IPS-18c (cell line): ENCODE measurements around the gene LRBA.
A peak's percentile ranks its signal among the peaks of the same experiment; 100 is the strongest.

Experiments
- H3K4me3 ChIP-seq: 2 replicates; pipeline ENCODE4 v1.7.0; 2013; ENCODE audit warnings: low read depth, mild to moderate bottlenecking, low read length, moderate library complexity; ENCODE audit not compliant: insufficient read depth
- H3K9me3 ChIP-seq: one replicate; pipeline ENCODE4 v1.6.1; 2013; ENCODE audit warnings: mild to moderate bottlenecking, low read length, moderate library complexity; ENCODE audit not compliant: control insufficient read depth, insufficient read depth

LRBA gene

DNA sequence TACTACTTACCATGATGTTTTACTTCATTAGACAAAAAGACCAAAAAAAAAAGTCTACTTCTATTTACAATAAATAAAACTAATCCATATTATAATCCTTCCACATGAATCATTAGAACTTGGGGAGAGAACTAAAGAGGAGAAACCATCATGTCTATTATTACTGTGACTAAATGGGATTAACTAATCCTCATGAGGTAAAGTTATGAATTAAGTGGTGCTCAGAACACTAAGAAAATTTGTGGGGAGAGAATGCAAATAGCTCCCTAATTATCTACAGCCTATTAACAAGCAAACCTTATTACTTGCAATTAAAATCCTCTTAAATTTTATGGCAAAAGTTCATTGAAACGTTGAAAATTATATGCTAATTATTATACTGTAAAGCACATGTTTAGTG, 364.3 kb downstream of the LRBA start:
- Histone ChIP-seq H3K4me3 (no peak overlapping the region), H3K9me3 (no peaks in the 10 kb centered on the region)

DNA sequence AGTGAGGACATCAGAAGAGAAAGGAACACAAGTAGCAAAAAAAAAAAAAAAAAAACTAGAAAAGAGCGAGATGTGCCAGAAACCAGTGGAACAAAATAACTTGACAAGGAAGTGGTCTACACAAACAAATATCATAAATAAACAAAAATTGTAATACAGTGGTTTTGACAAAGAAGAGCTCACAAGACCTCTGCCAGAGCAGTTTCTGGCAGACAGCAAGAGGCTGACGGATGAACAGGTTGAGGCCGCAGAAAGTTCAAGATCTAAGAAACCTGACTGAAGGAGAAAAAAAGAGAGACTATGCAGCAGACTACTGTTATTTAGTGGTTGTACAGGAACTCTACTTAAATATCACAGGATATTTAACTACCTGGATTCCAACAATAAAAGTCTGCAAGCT, 367.0 kb downstream of the LRBA start:
- no peak overlapping the region for H3K4me3 ChIP-seq
- no peaks in the 10 kb centered on the region for H3K9me3 ChIP-seq

DNA sequence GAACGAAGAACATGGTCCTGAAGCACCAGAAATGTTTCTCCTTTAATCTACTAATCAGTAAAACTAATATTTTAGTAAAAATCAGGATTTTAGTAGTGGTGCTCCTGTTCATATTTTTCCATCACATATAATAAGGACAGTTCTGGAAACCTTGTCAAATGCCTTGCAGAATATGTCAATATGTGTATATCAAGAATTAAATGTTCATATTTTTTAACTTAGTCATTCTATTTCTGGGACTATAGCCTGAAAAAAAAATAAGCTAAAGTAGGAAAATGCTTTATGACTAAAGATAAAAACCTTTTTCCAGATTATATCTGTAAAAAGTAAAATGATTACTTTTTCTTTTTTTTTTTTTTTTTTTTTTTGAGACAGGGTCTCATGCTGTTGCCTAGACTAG, 368.1 kb downstream of the LRBA start:
- H3K4me3 ChIP-seq = no peak overlapping the region

DNA sequence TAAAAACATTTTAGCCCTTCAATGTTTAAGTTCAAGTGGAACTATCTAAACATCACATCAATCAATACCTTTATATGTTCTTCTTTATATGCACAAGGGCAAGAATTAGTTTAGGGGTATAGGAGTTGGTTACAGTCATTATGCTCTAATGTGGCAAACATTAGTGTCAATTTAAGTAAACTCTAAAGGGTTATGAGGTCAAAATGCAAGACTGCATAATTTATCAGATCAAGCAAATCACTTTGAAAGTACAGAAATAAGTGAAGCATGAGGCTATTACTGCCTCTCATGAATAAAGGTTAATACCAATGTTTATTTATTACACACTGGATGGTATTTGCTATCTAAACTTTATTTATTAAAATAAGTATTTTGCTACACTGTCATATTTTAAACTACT, 373.5 kb downstream of the LRBA start:
- Histone ChIP-seq H3K9me3 (no peaks in the 10 kb centered on the region), H3K4me3 (no peak overlapping the region)

More for the DNA sequence above, 368.1 kb downstream of the LRBA start:
- H3K9me3 ChIP-seq = no peaks in the 10 kb centered on the region

DNA sequence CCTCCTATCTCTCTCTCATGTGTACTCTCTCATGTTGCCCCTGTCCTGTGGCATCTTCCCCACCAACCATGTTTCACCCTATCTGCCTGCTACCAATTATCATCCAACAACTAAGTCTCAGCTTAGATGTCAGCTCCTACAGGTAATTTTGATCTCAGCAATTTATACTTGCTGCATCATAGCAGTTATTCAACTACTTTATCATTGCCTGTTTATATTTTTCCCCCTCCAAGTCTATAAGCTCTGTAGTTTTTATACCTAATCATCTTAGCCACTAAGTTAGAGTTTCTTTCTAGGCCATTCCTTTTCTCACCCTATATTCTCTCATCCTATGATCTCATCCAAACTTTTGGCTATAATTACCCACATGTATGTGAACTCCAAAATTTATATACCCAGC, 382.4 kb downstream of the LRBA start:
- H3K9me3 ChIP-seq = no peaks in the 10 kb centered on the region
- no peak overlapping the region for H3K4me3 ChIP-seq

DNA sequence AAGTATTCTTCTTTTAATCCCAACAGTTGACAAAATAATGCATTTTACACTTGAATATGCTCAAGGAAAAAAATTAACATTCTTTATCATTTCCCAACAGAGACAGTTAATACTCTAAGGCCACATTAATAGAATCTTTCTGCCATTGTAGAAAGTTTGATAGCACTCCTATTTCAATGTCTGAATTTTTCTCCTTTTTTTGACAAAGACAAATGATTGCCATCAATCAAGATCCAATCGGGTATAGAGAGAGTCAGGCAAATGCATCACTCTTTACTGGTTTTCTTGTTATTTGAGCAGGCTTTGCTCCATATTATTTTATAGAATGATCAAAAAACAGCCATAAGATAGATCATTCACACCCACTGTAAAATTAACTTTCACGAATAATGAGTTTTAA, 387.0 kb downstream of the LRBA start:
- Histone ChIP-seq H3K9me3 (no peaks in the 10 kb centered on the region), H3K4me3 (no peak overlapping the region)

DNA sequence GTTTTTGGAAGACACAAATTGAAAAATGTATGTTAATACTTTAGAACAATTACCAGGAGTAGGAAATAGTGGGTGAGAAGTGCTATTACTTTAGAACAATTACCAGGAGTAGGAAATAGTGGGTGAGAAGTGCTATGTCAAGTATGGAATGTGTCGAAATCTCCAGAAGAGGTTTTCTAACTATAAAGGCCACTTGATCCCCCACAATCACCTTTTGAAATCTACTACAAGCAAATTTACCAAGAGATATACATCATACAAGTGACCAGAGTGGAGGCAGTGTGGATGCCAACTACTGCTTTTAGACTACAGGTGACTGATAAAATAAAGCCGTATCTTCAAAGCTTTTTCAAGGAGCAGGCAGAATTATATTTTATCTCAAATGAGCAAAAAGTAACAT, 390.1 kb downstream of the LRBA start:
- no peaks in the 10 kb centered on the region for H3K9me3 ChIP-seq
- H3K4me3 ChIP-seq = no peak overlapping the region

DNA sequence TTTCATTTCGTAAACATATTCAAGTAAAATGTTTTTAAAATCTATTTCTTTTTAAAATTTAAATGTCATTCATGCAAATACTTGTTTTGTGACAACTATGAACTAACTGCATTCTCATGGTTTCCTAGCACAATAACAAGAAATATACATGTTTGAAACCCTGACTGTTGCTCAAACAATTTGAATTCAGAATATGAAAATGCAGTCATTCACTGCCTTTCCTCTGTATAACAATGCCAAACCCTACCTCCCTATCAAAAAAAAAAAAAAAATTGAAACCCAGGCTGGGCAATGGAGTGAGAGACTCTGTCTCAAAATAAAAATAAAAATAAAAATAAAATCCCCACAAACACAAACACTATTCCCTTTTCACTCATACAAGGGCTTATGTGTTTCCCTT, 391.0 kb downstream of the LRBA start:
- no peak overlapping the region for H3K4me3 ChIP-seq
- H3K9me3 ChIP-seq = no peaks in the 10 kb centered on the region

DNA sequence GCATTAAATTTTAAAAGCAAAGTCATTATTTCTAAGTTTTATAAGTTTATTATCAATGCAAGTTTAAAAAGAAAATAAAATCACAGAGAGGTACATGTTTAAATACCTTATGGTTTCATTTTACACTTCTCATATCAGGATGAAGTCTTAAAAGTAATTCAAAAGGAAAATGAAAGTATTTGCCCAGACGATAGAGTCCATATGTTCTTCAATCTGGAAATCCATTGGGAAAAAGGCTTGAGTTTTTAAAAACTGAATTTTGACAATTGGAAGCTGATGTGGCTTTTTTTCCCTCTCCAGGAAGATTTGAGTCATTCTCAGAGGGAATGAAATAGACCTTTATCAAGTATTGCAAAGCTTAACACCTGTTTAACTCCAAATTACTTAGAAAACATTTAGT, 396.0 kb downstream of the LRBA start:
- H3K9me3 ChIP-seq = no peaks in the 10 kb centered on the region
- no peak overlapping the region for H3K4me3 ChIP-seq

DNA sequence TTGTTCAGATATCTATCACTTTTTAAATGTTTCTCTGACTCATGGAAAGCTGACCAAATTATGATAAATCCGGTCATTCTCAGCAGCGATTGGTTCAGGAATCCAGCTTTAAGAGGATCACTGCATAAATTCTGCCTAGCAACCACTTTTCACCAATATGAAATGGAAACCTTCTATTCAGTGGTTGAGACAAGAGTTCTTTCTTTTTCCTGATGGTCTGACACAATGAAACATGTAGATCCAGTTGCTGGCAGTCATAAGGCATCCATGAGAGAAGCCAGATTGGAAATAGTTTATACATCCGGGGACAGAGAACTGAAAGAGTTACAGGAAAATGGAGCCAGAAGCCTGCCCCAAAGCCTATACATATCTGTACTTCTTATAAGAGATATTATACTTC, 406.0 kb downstream of the LRBA start:
- H3K4me3 ChIP-seq = no peak overlapping the region
- H3K9me3 ChIP-seq = no peaks in the 10 kb centered on the region

DNA sequence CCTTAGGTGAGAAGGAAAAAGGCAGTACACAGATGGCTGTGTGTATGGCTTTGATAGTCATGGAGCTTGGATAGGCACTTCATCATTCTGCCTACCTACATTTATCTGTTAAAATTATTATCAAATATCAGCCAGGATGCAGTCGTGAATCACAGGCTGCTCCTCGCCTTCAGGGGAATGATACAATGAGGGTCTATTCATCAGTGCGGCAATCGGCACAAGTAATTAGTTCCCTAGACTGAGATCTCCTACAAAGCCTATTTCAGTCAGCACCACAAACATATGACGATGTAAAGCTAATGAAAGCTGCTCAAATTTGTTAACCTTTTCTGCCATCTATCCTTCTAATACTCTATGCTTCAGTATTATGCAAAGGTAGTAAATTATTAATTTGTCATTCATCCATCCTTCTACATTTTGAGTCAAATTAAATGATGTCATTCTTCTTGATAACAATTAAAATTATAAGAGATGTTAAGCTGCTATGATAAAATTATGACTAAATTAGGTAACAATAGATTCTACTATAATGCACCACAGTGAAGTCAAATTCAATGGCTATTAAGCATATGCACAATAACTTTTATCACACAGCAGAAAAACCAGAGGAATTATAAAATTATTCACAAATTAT, 414.2 kb downstream of the LRBA start:
- no peak overlapping the region for H3K4me3 ChIP-seq

DNA sequence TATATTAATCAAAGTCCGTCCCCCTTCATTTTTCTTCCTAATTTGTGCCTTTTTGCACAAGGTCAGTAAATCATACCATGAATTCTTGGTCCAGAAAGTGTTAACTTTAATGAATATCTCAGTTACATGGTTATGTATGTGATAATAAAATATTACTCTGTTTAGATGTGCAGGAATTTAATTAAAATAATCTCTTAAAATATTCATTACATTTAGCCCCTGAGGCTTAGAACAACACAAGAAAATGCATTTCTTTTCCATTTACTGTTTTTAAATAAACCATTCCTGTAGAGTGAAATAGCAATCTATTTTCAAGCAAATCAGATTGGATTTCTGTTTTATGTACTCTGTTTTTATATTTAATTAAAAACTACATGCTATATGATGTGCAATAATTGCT, 415.5 kb downstream of the LRBA start:
- Histone ChIP-seq H3K4me3 (no peak overlapping the region), H3K9me3 (no peaks in the 10 kb centered on the region)

More for the DNA sequence above, 414.2 kb downstream of the LRBA start:
- H3K9me3 ChIP-seq = no peaks in the 10 kb centered on the region

DNA sequence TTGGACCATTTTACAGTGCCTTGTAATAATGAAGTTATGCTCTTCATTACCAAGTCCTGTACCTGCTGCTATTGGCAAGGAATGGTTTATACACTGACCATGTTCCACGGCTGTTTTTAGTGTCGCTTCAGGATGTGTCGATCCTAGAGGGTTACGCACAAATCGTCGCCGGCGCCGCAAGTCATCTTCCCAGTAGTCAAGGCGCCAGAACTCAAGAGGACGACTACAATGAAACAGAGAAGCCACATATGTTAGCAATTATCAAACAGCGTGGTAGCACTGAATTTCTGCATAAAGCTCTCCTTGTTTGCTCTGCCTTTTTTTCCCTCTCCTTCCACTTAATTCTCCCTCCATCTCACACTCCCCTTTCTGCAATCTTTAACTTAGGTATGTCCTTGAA, 416.2 kb downstream of the LRBA start:
- Histone ChIP-seq H3K9me3 (no peaks in the 10 kb centered on the region), H3K4me3 (no peak overlapping the region)

DNA sequence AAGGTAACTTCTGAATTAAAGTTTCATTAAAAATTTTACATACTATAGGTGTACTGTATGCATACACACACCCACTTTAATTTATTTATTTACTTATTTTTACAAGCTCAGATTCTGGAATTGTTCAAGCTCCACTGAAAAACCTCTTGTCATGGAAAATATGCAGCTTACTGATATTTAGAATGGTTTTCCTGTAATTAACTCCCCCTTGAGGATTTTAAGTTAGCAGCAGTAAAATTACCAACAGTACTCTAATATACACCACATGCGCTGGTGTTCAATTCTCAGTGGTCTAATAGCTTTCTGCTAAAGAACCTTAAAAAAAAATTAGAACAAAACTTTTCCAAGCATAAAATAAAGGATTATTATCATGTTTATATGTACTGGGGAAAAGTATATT, 421.1 kb downstream of the LRBA start:
- H3K4me3 ChIP-seq = no peak overlapping the region
- H3K9me3 ChIP-seq = no peaks in the 10 kb centered on the region

DNA sequence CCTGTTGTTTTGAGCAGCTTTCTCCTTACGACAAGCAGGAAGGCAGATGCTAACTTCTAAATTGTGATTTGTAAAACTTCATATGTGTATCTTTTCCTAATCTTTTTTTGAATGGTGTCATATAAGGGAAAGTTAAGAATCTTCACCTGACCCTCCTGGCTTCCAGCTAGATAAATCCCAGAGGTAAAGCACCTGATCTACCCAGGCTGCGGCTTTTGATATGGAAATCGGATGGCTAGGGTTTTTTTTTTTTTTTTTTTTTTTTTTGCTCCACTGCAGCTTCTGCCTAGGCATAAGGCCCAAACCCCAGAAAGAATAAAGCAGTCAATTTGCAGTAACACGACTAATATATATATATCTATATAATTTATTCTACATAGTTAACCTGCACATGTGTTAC, 423.2 kb downstream of the LRBA start:
- Histone ChIP-seq H3K9me3 (no peaks in the 10 kb centered on the region), H3K4me3 (0 out of 2 replicates have a peak overlapping the region, but pooled peaks have one; percentile 21)

DNA sequence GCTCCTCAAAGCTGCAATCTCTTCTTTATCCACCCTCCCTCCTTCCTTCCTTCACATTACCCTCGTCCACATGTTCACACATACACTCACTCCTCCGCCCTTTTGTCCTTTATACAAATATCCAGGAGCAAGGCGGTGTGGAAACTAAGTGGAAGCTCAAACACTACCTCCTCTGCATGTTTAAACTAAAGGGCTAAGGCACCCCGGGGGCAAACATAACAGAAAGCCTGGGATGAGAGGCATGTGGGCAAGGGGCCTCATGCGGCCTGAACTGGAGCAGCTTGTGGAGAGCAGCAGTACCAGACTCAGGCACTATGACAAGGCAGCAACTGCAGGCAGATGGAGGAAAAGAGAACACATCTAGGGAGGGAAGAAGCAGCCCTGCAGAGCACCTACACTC, 423.7 kb downstream of the LRBA start:
- peak overlapping the region; percentile 21; the same call in 1 of the 2 replicates for H3K4me3 ChIP-seq
- no peaks in the 10 kb centered on the region for H3K9me3 ChIP-seq

DNA sequence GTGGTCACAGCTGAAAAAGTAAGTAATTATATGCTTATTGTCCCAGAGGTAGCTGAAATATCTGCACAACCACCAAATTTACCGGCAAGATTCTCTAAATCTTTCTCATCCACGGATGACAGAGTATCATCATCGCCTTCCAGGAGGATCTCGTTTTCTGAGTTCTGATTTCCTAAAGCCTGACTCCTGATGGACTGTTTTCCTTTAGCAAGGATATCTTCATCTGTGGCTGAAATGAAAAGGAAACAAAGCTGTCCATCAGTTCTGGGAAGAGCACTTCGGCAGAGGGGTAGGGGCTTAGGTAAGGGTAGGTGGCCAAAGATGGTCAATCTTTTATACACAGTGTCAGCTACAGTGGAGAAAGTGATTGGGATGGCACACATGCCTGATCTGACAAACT, 424.5 kb downstream of the LRBA start:
- H3K9me3 ChIP-seq = no peaks in the 10 kb centered on the region
- no peak overlapping the region for H3K4me3 ChIP-seq

DNA sequence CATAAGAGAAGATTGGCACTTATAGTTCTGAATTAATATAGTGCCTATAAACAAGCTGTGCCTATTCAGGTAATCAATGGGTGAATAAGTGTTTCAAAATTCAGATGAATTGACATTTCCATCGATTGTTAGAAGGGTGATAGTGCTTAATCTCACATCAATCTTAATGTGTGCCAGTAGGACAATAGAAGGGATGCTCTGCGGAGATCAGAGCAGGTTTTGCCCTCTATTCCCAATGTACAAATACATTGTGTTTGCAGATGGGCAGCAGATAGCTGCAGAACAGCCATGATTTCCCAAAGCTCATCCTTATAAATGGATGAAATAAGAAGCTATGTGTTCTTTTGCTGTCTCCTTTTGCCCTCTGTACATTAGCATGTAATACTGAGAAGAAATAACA, 425.9 kb downstream of the LRBA start:
- Histone ChIP-seq H3K4me3 (no peak overlapping the region), H3K9me3 (no peaks in the 10 kb centered on the region)

DNA sequence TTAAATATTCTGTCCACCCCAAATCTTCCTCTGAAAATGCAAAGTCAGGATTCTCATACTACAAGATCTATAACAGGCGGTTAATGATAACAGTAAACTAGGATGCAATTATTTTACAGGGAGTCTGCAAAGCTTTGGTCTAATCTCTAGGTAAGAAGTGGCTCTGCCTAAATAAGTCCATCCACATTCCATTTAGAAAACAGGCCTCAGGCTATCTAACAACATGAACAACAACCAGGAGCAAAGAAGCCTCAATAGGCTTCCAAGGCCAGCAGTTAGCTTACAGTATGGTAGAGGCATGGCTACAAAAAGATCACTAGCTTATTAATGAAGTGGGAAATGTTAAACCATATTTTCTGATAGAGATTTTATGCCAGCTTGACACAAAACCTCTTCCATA, 426.8 kb downstream of the LRBA start:
- H3K4me3 ChIP-seq = no peak overlapping the region
- H3K9me3 ChIP-seq = no peaks in the 10 kb centered on the region
